Measurements from ENCODE around the gene FAM180A. TPM values are rescaled to one million over a fixed set of nuclear protein-coding genes. Genes with fewer than 3 reads are reported as not detected.

FAM180A gene
- polyA plus RNA-seq, 1 of the 3 experiments (the other 2 are of a cell fraction) = 0.08 TPM

DNA sequence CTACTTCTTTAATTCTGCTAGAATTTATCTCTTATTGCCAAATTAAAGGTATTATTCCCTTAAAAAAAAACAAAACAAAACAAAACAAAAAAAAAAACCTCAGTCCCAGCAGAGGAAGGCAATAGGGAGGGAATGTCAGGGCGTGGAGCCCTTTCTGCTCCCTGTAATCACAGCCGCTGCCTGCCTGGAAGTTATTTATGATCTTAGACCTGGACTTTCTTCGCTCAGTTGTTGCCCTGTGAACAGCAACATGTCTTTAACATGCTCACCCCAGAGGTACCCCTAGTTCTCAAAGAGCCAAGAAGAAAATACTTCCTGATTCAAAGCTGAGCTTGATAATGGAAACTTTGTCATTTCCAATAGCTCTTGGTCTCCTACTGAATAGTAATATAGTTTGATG is 7.7 kb downstream of the FAM180A start:
- Histone ChIP-seq H3K9ac (no peak overlapping the region), H3K4me3 (ENCODE audit: low read depth in 2 of 2, low read length in 1 of 2) (no peak overlapping the region), H3K27ac (ENCODE audit: low read depth in 2 of 2, low read length in 1 of 2) (no peak overlapping the region), H3F3A (replicated peaks; ENCODE audit: insufficient read depth) (peaks cover 31% of the 10 kb centered on the region), H3K4me2 (no peak overlapping the region), H4K20me1 (ENCODE audit: insufficient read depth) (no peaks in the 10 kb centered on the region), H2AFZ (ENCODE audit: low read depth) (no peak overlapping the region), H3K79me2 (ENCODE audit: insufficient read depth) (no peaks in the 10 kb centered on the region), H3K9me3 (no peaks in the 10 kb centered on the region), H3K4me1 (ENCODE audit: control insufficient read depth in 1 of 2, insufficient read depth in 2 of 2, low read depth in 1 of 2, low read length in 1 of 2) (peaks cover 2 to 16% of the 10 kb centered on the region in 2 experiments; a peak in 1 of 4 replicates), H3K36me3 (replicated peaks in 1 of 2; ENCODE audit: control insufficient read depth in 1 of 2, insufficient read depth in 2 of 2, low read length in 1 of 2) (no peaks in the 10 kb centered on the region), H3K9me2 (no peaks in the 10 kb centered on the region), H3K27me3 (ENCODE audit: insufficient read depth) (no peaks in the 10 kb centered on the region)
- ChIA-PET CTCF (interaction anchor here (0.6 to 1.2 kb wide), 2 partner anchors 33 to 295 kb away, joined by 3 read pairs; no protein-coding TSS in a partner anchor), POLR2A (interaction anchor here (1.1 kb wide), 1 partner anchor 13 kb away, joined by 3 read pairs; the partner anchor contains the start of gene SLC13A4)
- 86% methylated on average over 3 of the region's 3 CpGs for WGBS (ENCODE audit: low lambda C conversion rate)
- TF ChIP-seq, protein P1, sequence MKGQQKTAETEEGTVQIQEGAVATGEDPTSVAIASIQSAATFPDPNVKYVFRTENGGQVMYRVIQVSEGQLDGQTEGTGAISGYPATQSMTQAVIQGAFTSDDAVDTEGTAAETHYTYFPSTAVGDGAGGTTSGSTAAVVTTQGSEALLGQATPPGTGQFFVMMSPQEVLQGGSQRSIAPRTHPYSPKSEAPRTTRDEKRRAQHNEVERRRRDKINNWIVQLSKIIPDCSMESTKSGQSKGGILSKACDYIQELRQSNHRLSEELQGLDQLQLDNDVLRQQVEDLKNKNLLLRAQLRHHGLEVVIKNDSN (IDR thresholded peaks at IDR 0.05; ENCODE audit: borderline replicate concordance, low read depth) = no peak
- TF ChIP-seq TAF1 (IDR thresholded peaks at IDR 0.05; ENCODE audit: borderline replicate concordance, low read depth, low read length) = no peak
- no peak for TF ChIP-seq RXRA (IDR thresholded peaks at IDR 0.05; ENCODE audit: borderline replicate concordance, low read depth)
- no peak for TF ChIP-seq POLR2AphosphoS5 (IDR thresholded peaks at IDR 0.05; ENCODE audit: low read depth, low read length)
- TF ChIP-seq, protein P2, sequence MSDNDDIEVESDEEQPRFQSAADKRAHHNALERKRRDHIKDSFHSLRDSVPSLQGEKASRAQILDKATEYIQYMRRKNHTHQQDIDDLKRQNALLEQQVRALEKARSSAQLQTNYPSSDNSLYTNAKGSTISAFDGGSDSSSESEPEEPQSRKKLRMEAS (IDR thresholded peaks at IDR 0.05; ENCODE audit: low read depth) = no peak
- TF ChIP-seq, protein P3, sequence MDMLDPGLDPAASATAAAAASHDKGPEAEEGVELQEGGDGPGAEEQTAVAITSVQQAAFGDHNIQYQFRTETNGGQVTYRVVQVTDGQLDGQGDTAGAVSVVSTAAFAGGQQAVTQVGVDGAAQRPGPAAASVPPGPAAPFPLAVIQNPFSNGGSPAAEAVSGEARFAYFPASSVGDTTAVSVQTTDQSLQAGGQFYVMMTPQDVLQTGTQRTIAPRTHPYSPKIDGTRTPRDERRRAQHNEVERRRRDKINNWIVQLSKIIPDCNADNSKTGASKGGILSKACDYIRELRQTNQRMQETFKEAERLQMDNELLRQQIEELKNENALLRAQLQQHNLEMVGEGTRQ (IDR thresholded peaks at IDR 0.05; ENCODE audit: borderline replicate concordance, low read depth, low read length) = no peak
- no peak for TF ChIP-seq FOXM1 (IDR thresholded peaks at IDR 0.05; ENCODE audit: low read depth)
- no peak for TF ChIP-seq ELF1 (IDR thresholded peaks at IDR 0.05)
- TF ChIP-seq, protein P4, sequence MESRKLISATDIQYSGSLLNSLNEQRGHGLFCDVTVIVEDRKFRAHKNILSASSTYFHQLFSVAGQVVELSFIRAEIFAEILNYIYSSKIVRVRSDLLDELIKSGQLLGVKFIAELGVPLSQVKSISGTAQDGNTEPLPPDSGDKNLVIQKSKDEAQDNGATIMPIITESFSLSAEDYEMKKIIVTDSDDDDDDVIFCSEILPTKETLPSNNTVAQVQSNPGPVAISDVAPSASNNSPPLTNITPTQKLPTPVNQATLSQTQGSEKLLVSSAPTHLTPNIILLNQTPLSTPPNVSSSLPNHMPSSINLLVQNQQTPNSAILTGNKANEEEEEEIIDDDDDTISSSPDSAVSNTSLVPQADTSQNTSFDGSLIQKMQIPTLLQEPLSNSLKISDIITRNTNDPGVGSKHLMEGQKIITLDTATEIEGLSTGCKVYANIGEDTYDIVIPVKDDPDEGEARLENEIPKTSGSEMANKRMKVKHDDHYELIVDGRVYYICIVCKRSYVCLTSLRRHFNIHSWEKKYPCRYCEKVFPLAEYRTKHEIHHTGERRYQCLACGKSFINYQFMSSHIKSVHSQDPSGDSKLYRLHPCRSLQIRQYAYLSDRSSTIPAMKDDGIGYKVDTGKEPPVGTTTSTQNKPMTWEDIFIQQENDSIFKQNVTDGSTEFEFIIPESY (IDR thresholded peaks at IDR 0.05; ENCODE audit: borderline replicate concordance, low read depth) = no peak
- no peak for TF ChIP-seq SIN3A (IDR thresholded peaks at IDR 0.05; ENCODE audit: borderline replicate concordance, low read depth, low read length)
- no peak for TF ChIP-seq CHD2 (IDR thresholded peaks at IDR 0.05; ENCODE audit: low read length, partially characterized antibody)
- no peak for TF ChIP-seq FOSL2 (IDR thresholded peaks at IDR 0.05; ENCODE audit: borderline replicate concordance, low read depth)
- TF ChIP-seq MXI1 (IDR thresholded peaks at IDR 0.05; ENCODE audit: low read depth, low read length) = no peak
- no peak for TF ChIP-seq TCF12 (IDR thresholded peaks at IDR 0.05)
- no peak for TF ChIP-seq SMC3 (IDR thresholded peaks at IDR 0.05; ENCODE audit: low read depth, low read length)
- no peak for DNase-seq
